ENCODE results near the gene CT47C1. TPM values are rescaled to one million over a fixed set of nuclear protein-coding genes. Genes with fewer than 3 reads are reported as not detected.

The CT47C1 gene
- total RNA-seq, 2 experiments from 2014 or later, result not detected

DNA sequence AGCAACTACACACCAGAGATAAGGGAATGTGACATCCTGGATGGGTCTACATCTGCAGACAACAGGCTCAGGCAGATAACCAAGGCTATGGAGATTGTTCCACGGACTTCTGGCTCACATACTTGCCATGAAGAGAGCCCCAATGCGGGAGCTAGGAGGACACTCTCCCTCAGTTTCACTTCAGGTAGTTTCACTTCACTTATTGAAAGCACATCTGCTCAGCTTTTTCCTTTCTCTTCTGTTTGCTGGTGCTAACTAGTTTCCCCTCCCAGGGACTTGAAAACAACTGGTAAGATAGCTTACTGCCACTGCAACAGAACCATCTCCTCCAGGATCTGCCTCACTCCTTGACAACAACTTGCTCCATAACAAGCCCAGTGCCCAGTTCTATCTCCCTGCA lies 1.4 kb upstream of the CT47C1 start:
- no peak overlapping the region for H3K27ac ChIP-seq (ENCODE audit: low read depth in 1 of 2, low read length in 2 of 2)
- POLR2A ChIA-PET, result no interaction called here
- Mint-ChIP-seq H3K4me1 (ENCODE audit: low read depth) (no peaks in the 10 kb centered on the region), H3K27me3 (no peaks in the 10 kb centered on the region), H3K4me3 (no peak overlapping the region), H3K27ac (no peak overlapping the region), H3K9me3 (no peaks in the 10 kb centered on the region), H3K36me3 (ENCODE audit: low read depth) (no peaks in the 10 kb centered on the region)
- CTCF ChIA-PET, result no interaction called here
- intact Hi-C loops (cut with DNase I, micrococcal nuclease), result no loop called here
- no peak for ATAC-seq (ENCODE audit: poor library complexity)
- no peaks in the 10 kb centered on the region for H3K36me3 ChIP-seq (ENCODE audit: insufficient read depth, low read length)
- no peak overlapping the region for H3K4me3 ChIP-seq (ENCODE audit: low read length)
- no peaks in the 10 kb centered on the region for H3K9me3 ChIP-seq (ENCODE audit: control insufficient read depth in 1 of 2, insufficient read depth in 1 of 2, low read length in 2 of 2)
- DNase-seq, result no peak
- H3K4me1 ChIP-seq (ENCODE audit: insufficient read depth, low read length), result no peaks in the 10 kb centered on the region
- H3K27me3 ChIP-seq (ENCODE audit: control insufficient read depth in 1 of 2, insufficient read depth in 2 of 2, low read length in 2 of 2), result no peaks in the 10 kb centered on the region
- TF ChIP-seq CTCF (IDR thresholded peaks at IDR 0.05), result no peak

- TF ChIP-seq CTCF (IDR thresholded peaks at IDR 0.05), result no peak
- DNase-seq (no peak), ATAC-seq (ENCODE audit: poor library complexity) (no peak)
- CTCF ChIA-PET, result no interaction called here
- Mint-ChIP-seq H3K9me3 (no peaks in the 10 kb centered on the region), H3K27ac (no peak overlapping the region), H3K36me3 (ENCODE audit: low read depth) (no peaks in the 10 kb centered on the region), H3K27me3 (no peaks in the 10 kb centered on the region), H3K4me3 (no peak overlapping the region), H3K4me1 (ENCODE audit: low read depth) (no peaks in the 10 kb centered on the region)
- H3K9me3 ChIP-seq (ENCODE audit: control insufficient read depth in 1 of 2, insufficient read depth in 1 of 2, low read length in 2 of 2), result no peaks in the 10 kb centered on the region
- no peaks in the 10 kb centered on the region for H3K27me3 ChIP-seq (ENCODE audit: control insufficient read depth in 1 of 2, insufficient read depth in 2 of 2, low read length in 2 of 2)
- no peaks in the 10 kb centered on the region for H3K36me3 ChIP-seq (ENCODE audit: insufficient read depth, low read length)
- H3K4me3 ChIP-seq (ENCODE audit: low read length), result no peak overlapping the region
- intact Hi-C loops (cut with DNase I, micrococcal nuclease), result no loop called here
- POLR2A ChIA-PET, result no interaction called here
- no peak overlapping the region for H3K27ac ChIP-seq (ENCODE audit: low read depth in 1 of 2, low read length in 2 of 2)
- no peaks in the 10 kb centered on the region for H3K4me1 ChIP-seq (ENCODE audit: insufficient read depth, low read length)
These were observed 560 bp downstream of the CT47C1 start for GRCh38 chrX:119073200-119073905.

DNA sequence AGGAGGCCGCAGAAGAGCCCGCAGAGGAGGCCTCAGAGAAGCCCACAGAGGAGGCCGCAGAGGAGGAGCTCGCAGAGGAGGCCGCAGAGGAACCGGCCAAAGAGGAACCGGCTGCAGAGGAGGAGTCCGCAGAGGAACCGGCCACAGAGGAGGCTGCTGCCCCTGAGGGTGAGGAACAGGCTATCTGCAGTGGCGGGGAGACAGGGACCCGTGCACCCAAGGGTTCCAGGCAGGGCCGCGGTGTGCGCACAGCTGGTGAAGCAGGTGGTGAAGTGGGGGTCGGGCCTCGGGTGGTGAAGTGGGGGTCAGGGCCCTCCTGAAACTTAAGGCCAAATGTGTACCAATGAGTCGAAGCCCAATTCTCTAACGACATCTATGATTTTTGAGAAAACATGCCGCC lies 1.1 kb downstream of the CT47C1 start:
- H3K27me3 Mint-ChIP-seq, result no peaks in the 10 kb centered on the region
- H3K4me1 Mint-ChIP-seq (ENCODE audit: low read depth), result no peaks in the 10 kb centered on the region
- intact Hi-C loops (cut with DNase I, micrococcal nuclease), result no loop called here
- H3K4me3 Mint-ChIP-seq, result no peak overlapping the region
- no peaks in the 10 kb centered on the region for H3K4me1 ChIP-seq (ENCODE audit: insufficient read depth, low read length)
- H3K9me3 Mint-ChIP-seq, result no peaks in the 10 kb centered on the region
- H3K4me3 ChIP-seq (ENCODE audit: low read length), result no peak overlapping the region
- no peak for TF ChIP-seq CTCF (IDR thresholded peaks at IDR 0.05)
- no peaks in the 10 kb centered on the region for H3K36me3 ChIP-seq (ENCODE audit: insufficient read depth, low read length)
- no peak overlapping the region for H3K27ac Mint-ChIP-seq
- ChIA-PET POLR2A (no interaction called here), CTCF (no interaction called here)
- no peaks in the 10 kb centered on the region for H3K36me3 Mint-ChIP-seq (ENCODE audit: low read depth)
- no peaks in the 10 kb centered on the region for H3K9me3 ChIP-seq (ENCODE audit: control insufficient read depth in 1 of 2, insufficient read depth in 1 of 2, low read length in 2 of 2)
- ATAC-seq (ENCODE audit: poor library complexity) (no peak), DNase-seq (no peak)
- no peak overlapping the region for H3K27ac ChIP-seq (ENCODE audit: low read depth in 1 of 2, low read length in 2 of 2)
- no peaks in the 10 kb centered on the region for H3K27me3 ChIP-seq (ENCODE audit: control insufficient read depth in 1 of 2, insufficient read depth in 2 of 2, low read length in 2 of 2)

Measured in CD4-positive, alpha-beta T cell (primary cell).